DMS 273 treated with DMSO at 0.1 percent for 48 hours (cell line): ENCODE data around the gene TAOK1.

Experiments used
- DNase-seq: peaks from one replicate; lab custom pipeline; 2025; lab: John Stamatoyannopoulos, UW

TAOK1 gene

DNA sequence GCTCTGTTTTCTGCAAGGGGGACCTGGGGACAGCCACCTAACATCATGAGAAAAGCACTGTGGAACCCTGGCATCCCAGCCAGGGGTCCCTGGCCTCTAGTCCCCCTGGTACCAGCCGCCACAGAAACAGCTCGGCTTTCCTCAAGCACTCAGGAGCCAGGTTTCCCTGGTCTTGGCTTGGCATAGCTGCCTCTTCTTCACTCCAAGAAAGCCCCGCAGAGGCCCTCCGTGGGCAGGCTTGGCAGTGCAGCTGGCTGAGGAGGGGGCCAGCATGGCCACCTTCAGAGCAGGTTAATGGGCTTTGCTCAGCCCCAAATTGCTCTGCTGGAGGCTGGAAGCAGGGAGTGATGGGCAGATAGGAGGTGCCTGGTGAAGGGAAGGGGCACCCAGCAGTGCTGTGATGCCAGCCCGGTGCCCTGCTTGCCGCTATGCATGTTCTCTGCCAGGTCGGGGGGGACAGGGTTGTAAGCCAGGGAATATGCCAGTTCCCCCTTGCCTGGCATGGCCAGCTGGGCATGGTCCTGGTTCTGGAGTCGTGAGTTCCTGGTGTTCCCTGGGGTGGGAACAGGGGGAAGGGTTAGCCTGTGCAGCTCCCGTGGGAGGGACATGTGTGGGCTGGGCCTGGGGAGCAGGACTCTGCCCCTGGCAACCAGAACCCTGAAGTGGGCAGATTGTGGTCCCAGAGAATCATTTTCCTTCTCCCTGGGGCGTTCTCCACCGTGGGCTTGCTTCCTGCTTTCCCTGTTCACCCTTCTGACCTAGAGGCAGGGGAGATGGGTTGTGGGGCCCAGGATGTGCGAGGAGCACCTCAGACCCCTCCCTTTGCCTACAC is 206.0 kb downstream of the TAOK1 start:
- no peak for DNase-seq

DNA sequence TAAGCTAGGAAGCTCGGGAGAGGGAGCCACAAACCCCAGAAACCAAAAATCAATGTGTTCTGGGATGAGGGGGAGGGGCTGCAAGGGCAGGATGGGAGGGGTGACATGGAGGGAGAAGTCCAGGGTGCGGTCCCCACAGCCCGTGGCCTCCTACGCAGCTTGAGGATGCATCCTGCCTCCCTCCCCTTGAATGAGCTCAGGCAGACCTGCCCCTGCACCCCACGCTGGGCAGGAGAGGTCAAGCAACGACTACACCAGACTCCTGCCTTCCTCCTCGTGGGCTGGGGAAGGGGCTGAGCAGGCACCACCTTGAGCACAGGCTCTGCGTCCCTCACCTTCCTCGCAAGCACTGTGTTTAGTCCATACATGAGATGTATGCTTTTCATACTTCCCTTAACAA is 206.6 kb downstream of the TAOK1 start:
- no peak for DNase-seq

DNA sequence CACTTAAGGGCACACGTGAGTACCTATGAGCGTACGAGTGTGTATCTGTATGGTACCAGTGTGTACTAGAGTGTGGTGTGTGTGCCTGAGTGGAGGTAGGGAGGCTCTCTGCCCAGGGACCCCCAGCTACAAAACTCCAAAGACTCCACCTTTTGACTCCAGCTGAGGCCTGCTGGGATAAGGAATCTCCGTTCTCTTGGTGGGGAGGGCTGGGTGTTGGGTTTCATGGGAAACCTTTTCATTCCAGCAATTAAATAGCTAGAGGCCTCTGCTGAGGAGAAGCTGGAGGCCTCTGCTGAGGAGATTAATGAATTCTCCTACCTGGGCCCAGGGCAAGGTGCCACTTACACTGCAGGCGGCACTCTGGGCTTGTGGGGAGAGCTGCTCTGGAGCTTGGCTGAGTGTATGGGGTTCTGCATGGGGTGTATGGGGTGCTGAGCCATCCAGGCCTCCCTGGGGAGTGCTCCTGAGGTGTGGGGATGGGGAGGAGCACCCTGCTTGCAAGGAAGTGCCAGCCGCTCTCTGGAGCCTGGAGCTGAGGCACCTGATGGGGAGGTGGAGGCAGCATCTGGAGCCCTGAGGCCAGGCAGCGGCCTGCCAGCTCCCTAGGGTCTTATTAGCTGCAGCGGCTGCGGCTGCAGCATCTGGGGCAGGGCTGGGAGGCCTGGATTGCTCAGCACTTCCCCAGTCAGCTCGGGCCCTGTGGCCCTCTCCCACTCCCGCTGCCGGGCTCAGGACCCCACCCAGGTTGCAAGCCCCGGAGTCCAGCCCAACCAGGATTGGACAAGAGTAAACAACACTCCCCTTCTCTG is 207.4 kb downstream of the TAOK1 start:
- peak; percentile 60 for DNase-seq
